ENCODE data around the gene BEAN1. TPM values are rescaled to one million over a fixed set of nuclear protein-coding genes. Genes with fewer than 3 reads are reported as not detected.

The BEAN1 gene
- total RNA-seq, 4 donors from 2014 or later: 0.23 to 1.8 (median 0.76) TPM; not detected in 1

DNA sequence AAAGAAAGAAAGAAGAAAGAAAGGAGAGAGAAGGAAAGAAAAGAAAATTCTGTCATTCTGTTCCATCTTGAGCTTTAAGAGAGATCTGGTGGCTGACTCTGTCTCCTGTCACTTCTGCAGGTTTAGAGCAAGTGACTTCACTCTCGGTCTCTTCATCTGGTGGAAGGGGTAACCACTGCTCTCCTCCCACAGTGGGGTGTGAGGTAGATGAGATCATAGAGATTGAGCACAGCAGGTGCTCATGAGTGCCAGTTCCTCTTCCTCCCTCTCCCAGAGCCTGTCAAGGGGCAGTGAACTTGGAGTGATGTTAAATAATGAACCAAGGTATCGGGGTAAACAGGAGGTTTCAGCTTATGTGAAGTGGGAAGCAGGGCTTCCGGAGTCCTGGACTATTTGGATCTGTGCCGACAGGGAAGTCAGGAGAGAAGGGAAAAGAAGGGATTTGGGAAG, 47.7 kb downstream of the BEAN1 start:
- H3K4me3 ChIP-seq: no peak overlapping the region
- peaks cover 0 to 26% (median 0%) of the 10 kb centered on the region in 4 donors for H3K27me3 ChIP-seq
- no peak for DNase-seq
- 21 to 23% methylated on average over 4 of the region's 4 CpGs for WGBS, 2 donors
- H3K9me3 ChIP-seq: no peaks in the 10 kb centered on the region
- peaks cover 0 to 30% (median 6%) of the 10 kb centered on the region in 3 donors for H3K4me1 ChIP-seq
- TF ChIP-seq POLR2A (IDR thresholded peaks at IDR 0.05): no peak
- TF ChIP-seq, protein P1, sequence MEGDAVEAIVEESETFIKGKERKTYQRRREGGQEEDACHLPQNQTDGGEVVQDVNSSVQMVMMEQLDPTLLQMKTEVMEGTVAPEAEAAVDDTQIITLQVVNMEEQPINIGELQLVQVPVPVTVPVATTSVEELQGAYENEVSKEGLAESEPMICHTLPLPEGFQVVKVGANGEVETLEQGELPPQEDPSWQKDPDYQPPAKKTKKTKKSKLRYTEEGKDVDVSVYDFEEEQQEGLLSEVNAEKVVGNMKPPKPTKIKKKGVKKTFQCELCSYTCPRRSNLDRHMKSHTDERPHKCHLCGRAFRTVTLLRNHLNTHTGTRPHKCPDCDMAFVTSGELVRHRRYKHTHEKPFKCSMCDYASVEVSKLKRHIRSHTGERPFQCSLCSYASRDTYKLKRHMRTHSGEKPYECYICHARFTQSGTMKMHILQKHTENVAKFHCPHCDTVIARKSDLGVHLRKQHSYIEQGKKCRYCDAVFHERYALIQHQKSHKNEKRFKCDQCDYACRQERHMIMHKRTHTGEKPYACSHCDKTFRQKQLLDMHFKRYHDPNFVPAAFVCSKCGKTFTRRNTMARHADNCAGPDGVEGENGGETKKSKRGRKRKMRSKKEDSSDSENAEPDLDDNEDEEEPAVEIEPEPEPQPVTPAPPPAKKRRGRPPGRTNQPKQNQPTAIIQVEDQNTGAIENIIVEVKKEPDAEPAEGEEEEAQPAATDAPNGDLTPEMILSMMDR (IDR thresholded peaks at IDR 0.05): no peak
- H3K36me3 ChIP-seq: no peaks in the 10 kb centered on the region
- no peak overlapping the region for H3K27ac ChIP-seq
- intact Hi-C loops (cut with DNase I): loop anchor here (10.0 kb wide), 1 partner anchor 130 kb away; the partner anchor contains the start of gene CMTM3

DNA sequence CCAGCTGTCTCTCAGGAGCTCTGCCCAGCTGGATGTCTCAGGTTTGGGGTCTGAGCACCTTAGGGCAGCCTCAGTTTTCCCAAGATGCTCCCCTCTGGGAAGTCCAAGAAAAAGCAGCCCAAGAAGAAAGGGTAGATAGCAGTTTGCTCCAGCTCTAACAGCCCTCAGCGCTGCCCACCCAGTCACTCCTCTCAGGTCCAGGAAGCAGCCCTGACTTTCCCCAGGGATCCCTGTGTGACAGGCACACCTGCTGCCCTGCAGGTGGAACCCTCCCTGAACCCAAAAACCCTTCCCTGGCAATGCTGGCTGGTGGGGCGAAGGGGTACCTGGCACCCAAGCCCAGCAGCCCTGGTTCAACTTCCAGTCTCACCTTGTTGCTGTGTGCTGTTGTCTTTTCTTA, 48.1 kb downstream of the BEAN1 start:
- H3K36me3 ChIP-seq: no peaks in the 10 kb centered on the region
- intact Hi-C loops (cut with DNase I): loop anchor here (10.0 kb wide), 1 partner anchor 130 kb away; the partner anchor contains the start of gene CMTM3
- 62 to 89% methylated on average over 2 of the region's 2 CpGs for WGBS, 2 donors
- H3K4me1 ChIP-seq: peaks cover 0 to 34% (median 6%) of the 10 kb centered on the region in 3 donors
- H3K27ac ChIP-seq: no peak overlapping the region
- no peaks in the 10 kb centered on the region for H3K9me3 ChIP-seq
- H3K4me3 ChIP-seq: no peak overlapping the region
- TF ChIP-seq POLR2A (IDR thresholded peaks at IDR 0.05): no peak
- TF ChIP-seq, protein P1 (IDR thresholded peaks at IDR 0.05): no peak
- DNase-seq: no peak
- peaks cover 0 to 26% (median 0%) of the 10 kb centered on the region in 4 donors for H3K27me3 ChIP-seq

DNA sequence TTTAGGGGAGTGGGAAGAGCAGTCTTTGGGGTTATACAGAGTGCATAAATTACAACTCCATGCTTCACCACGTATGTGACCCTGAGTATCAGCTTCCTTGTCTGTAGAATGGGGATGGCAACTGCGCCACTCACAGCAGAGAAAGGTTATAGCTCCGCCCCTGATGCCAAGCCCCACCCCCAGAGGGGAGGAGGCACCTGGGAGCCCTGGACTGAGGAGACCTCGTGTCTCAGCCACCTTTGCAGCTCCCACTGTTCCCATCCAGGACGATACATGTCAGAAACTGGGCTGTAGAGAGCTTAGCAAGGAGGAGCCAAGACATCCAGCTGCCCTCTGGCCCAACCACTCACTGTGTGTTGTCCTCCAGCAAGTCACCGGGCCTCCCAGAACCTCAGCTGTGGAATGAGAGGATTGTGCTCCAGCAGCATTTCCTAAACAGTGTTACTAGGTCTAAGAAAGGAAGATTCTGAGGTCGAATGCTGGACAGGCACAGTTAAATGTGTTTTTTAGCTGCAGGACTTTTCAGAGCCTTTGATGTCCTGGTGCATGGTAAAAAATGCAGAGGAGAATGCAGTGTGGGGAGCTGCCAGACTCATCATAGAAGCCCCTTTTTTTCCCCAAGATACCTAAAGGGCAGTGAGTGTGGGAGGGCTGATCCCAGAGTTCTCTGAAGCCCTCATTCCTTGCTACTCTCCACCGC, 49.4 kb downstream of the BEAN1 start:
- Histone ChIP-seq H3K9me3 (no peaks in the 10 kb centered on the region), H3K27me3 (peaks cover 0 to 26% (median 0%) of the 10 kb centered on the region in 4 donors), H3K4me1 (peaks cover 8 to 47% (median 10%) of the 10 kb centered on the region in 3 donors), H3K4me3 (no peak overlapping the region), H3K27ac (no peak overlapping the region), H3K36me3 (no peaks in the 10 kb centered on the region)
- DNase-seq: no peak
- intact Hi-C loops (cut with DNase I): loop anchor here (10.0 kb wide), 1 partner anchor 128 kb away; the partner anchor contains the start of gene CMTM3
- WGBS, 2 donors: 37 to 62% methylated on average over 4 to 6 of the region's 8 CpGs
- TF ChIP-seq POLR2A (IDR thresholded peaks at IDR 0.05): no peak
- TF ChIP-seq, protein P1 (IDR thresholded peaks at IDR 0.05): no peak

DNA sequence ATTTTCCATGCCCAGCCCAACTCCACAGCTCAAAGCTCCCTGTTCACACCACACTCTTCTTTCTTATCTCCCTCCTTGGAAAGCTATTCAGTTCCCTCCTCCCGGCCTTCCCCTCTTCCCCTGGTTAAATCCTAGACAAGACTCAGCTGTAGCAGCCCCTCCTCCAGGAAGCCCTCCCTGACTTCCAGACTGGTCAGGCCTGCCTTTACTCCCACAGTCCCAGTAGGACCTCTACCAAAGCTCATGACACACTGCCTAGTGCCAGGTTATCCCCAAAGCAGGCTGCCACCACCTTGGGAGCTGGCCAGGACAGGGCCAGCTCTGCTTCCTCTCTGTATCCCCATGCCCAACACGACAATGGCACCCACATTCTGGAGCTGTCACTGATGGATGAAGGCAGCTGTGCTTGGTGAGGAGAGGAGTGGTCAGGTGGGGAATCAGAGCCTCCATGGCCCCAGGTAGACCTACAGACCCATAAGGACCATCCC, 50.0 kb downstream of the BEAN1 start:
- no peak overlapping the region for H3K4me3 ChIP-seq
- 20 to 85% methylated on average over 1 of the region's 2 CpGs for WGBS, 2 donors
- no peak overlapping the region for H3K27ac ChIP-seq
- H3K36me3 ChIP-seq: no peaks in the 10 kb centered on the region
- no peak for DNase-seq
- TF ChIP-seq, protein P1 (IDR thresholded peaks at IDR 0.05): no peak
- TF ChIP-seq POLR2A (IDR thresholded peaks at IDR 0.05): no peak
- intact Hi-C loops (cut with DNase I): loop anchor here (10.0 kb wide), 1 partner anchor 128 kb away; the partner anchor contains the start of gene CMTM3
- H3K4me1 ChIP-seq: peaks cover 8 to 48% (median 10%) of the 10 kb centered on the region in 3 donors
- peaks cover 0 to 26% (median 0%) of the 10 kb centered on the region in 4 donors for H3K27me3 ChIP-seq
- H3K9me3 ChIP-seq: no peaks in the 10 kb centered on the region

All from esophagus squamous epithelium (tissue), 5 donors.